Measurements from ENCODE around the gene RCAN1. TPM values are rescaled to one million over a fixed set of nuclear protein-coding genes. Genes with fewer than 3 reads are reported as not detected.

Gene RCAN1
- total RNA-seq, 1 experiment from 2014 or later: 9.7 TPM

DNA sequence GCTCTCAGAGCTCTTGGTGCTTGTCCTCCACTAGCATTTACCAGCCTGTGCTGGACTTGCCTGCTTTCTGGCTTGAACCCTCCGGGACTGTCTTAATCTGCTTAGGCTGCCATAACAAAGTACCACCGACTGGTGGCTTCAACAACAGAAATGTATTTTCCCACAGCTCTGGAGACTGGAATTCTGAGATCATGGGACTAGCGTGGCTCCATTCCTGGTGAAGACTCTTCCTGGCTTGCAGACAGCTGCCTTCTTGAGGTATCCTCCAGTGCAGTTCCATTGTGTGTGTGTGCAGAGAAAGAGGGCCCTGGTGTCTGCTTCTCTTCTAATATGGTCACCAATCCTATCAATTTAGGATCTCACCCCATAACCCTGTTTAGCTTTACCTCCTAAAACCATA, 22.0 kb upstream of the RCAN1 start:
- Histone ChIP-seq H2AFZ (ENCODE audit: low read depth, low read length, poor library complexity, severe bottlenecking) (no peak overlapping the region), H3K27me3 (ENCODE audit: insufficient read depth, low read length) (0 out of 2 replicates have a peak, but pooled peaks cover 3% of the 10 kb centered on the region), H3K79me2 (ENCODE audit: insufficient read depth, low read length) (no peaks in the 10 kb centered on the region), H4K20me1 (ENCODE audit: insufficient read depth) (no peaks in the 10 kb centered on the region), H3K9me3 (ENCODE audit: control insufficient read depth in 1 of 2, insufficient read depth in 1 of 2, low read depth in 1 of 2, low read length in 2 of 2) (no peaks in the 10 kb centered on the region), H3K9ac (ENCODE audit: low read length) (no peak overlapping the region), H3K27ac (ENCODE audit: low read depth, low read length) (no peak overlapping the region), H3K4me2 (ENCODE audit: low read length) (no peak overlapping the region), H3K4me1 (ENCODE audit: control insufficient read depth in 1 of 2, insufficient read depth in 2 of 2, low read length in 2 of 2) (no peaks in the 10 kb centered on the region), H3K4me3 (replicated peaks in 1 of 2; ENCODE audit: low read depth in 1 of 2, low read length in 2 of 2) (no peak overlapping the region), H3K36me3 (ENCODE audit: control insufficient read depth in 1 of 2, insufficient read depth in 2 of 2, low read length in 2 of 2) (no peaks in the 10 kb centered on the region), H3K9me2 (ENCODE audit: insufficient read depth) (no peaks in the 10 kb centered on the region)
- TF ChIP-seq ZNF274 (IDR thresholded peaks at IDR 0.05; ENCODE audit: low read depth, low read length): no peak
- CTCF ChIA-PET: no interaction called here
- intact Hi-C loops (cut with micrococcal nuclease): no loop called here
- DNase-seq (ENCODE audit: low read depth, low spot score) (no peak), ATAC-seq (no peak)
- RAD21 ChIA-PET (ENCODE audit: low non-redundant PET in 1 of 2, low total read pairs in 2 of 2, uncharacterized antibody in 2 of 2, unreplicated experiment in 2 of 2): no interaction called here
- POLR2A ChIA-PET: no interaction called here
- no TSS peak for BruUV-seq (replicated peaks)

DNA sequence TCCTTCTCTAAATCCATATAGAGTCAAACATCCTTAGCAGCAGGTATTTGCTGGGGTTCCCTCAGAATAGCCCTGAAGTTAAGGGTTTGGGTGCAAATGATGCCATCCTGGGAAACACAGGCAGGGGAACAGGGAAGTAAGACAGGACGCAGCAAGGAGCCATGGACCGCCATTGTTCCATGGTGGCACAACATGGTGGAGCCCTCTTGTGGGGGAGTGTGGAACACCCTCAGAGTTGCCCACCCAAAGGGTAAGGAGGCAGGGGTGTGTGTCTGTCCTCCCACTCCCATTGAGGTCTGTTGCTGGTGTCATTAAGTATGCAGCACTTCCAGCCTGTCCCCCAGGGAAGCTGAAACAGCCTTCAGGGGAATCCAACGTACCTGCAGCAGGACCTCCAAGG, 20.4 kb upstream of the RCAN1 start:
- no peaks in the 10 kb centered on the region for H4K20me1 ChIP-seq (ENCODE audit: insufficient read depth)
- H3K4me2 ChIP-seq (ENCODE audit: low read length): no peak overlapping the region
- no peak overlapping the region for H2AFZ ChIP-seq (ENCODE audit: low read depth, low read length, poor library complexity, severe bottlenecking)
- 0 out of 2 replicates have a peak, but pooled peaks cover 7% of the 10 kb centered on the region for H3K27me3 ChIP-seq (ENCODE audit: insufficient read depth, low read length)
- no peak overlapping the region for H3K9ac ChIP-seq (ENCODE audit: low read length)
- ChIA-PET CTCF (no interaction called here), RAD21 (ENCODE audit: low non-redundant PET in 1 of 2, low total read pairs in 2 of 2, uncharacterized antibody in 2 of 2, unreplicated experiment in 2 of 2) (no interaction called here), POLR2A (no interaction called here)
- no peaks in the 10 kb centered on the region for H3K79me2 ChIP-seq (ENCODE audit: insufficient read depth, low read length)
- no peak for DNase-seq (ENCODE audit: low read depth, low spot score)
- no peak overlapping the region for H3K4me3 ChIP-seq (replicated peaks in 1 of 2; ENCODE audit: low read depth in 1 of 2, low read length in 2 of 2)
- no peaks in the 10 kb centered on the region for H3K36me3 ChIP-seq (ENCODE audit: control insufficient read depth in 1 of 2, insufficient read depth in 2 of 2, low read length in 2 of 2)
- no TSS peak for BruUV-seq (replicated peaks)
- H3K9me2 ChIP-seq (ENCODE audit: insufficient read depth): no peaks in the 10 kb centered on the region
- no peak overlapping the region for H3K27ac ChIP-seq (ENCODE audit: low read depth, low read length)
- peak; percentile 17; the same call in 1 of the 2 replicates for TF ChIP-seq RAD21 (IDR thresholded peaks at IDR 0.05; ENCODE audit: low read depth)
- TF ChIP-seq CTCF (IDR thresholded peaks at IDR 0.05 in 2 of 3, conservative IDR thresholded peaks at IDR 0.05 in 1 of 3; ENCODE audit: borderline replicate concordance in 1 of 3, insufficient read depth in 1 of 3, low read depth in 2 of 3, low read length in 2 of 3): peak; percentile 5 to 69 (median 65); a peak in 4 of 6 replicates
- no peak for TF ChIP-seq CBX3 (IDR thresholded peaks at IDR 0.05; ENCODE audit: low read depth)
- no peak for TF ChIP-seq SIN3A (IDR thresholded peaks at IDR 0.05; ENCODE audit: low read depth)
- no peaks in the 10 kb centered on the region for H3K9me3 ChIP-seq (ENCODE audit: control insufficient read depth in 1 of 2, insufficient read depth in 1 of 2, low read depth in 1 of 2, low read length in 2 of 2)
- H3K4me1 ChIP-seq (ENCODE audit: control insufficient read depth in 1 of 2, insufficient read depth in 2 of 2, low read length in 2 of 2): no peaks in the 10 kb centered on the region
- intact Hi-C loops (cut with micrococcal nuclease): no loop called here
- peak; percentile 78 for ATAC-seq
